ENCODE measurements around the gene S100A8.

Gene S100A8

GRCh38 chr1:153389973-153390879 is 647 bp downstream of the S100A8 start:
- DNase-seq, result no peak

- DNase-seq, result no peak
These were observed 1.5 kb downstream of the S100A8 start for GRCh38 chr1:153389401-153389800.

DNA sequence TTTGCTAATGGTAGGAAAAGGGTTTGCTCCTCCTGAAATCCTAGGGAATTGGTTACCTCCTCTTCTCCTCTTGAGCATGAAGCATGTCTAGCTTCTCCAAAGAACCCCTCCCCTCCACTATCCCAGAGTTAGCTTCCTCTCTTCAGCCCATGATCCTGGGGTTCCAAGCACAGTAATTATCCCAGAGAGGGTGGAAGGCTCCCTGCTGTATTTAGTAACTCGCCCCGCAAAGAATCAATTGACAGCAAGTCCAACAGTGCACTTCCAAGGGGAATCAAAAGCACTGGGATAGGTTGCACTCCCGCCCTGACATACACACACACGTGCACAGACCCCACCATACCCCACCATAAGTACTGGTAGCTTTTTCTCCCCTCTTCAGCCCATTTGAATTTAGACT is 3.1 kb downstream of the S100A8 start:
- no peak for DNase-seq

DNA sequence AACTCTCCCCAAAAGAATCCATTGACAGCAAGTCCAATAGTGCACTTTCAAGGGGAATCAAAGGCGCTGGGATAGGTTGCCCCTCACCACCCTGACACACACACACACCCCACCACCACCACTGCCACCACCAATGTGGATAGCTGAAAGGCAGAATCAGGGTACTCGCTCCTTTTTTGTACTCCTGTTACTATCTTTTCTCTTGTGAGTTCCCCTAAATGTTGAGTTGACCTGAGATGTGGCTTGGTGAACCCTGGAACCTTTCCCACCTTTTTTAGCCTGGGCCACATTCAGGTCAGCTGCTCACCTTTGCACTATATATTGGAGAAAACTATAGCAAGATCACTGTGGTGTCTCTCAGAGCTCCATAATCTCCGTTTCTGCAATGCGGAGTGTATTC is 3.9 kb downstream of the S100A8 start:
- DNase-seq, result no peak

- DNase-seq, result no peak
These were observed 4.4 kb downstream of the S100A8 start for GRCh38 chr1:153386500-153386901.

- DNase-seq, result no peak
These were observed 5.8 kb downstream of the S100A8 start for GRCh38 chr1:153384958-153385580.

- DNase-seq, result no peak
These were observed 10.2 kb downstream of the S100A8 start for GRCh38 chr1:153380711-153381110.

- DNase-seq, result no peak
These were observed 11.3 kb downstream of the S100A8 start for GRCh38 chr1:153379591-153379990.

GRCh38 chr1:153375511-153375910 is 15.4 kb downstream of the S100A8 start, which contains the start of gene S100A12:
TSS of gene S100A12 (minus strand) at chr1:153375621. CDS start at chr1:153374592, 1,029 bp downstream.
- DNase-seq, result no peak

DNA sequence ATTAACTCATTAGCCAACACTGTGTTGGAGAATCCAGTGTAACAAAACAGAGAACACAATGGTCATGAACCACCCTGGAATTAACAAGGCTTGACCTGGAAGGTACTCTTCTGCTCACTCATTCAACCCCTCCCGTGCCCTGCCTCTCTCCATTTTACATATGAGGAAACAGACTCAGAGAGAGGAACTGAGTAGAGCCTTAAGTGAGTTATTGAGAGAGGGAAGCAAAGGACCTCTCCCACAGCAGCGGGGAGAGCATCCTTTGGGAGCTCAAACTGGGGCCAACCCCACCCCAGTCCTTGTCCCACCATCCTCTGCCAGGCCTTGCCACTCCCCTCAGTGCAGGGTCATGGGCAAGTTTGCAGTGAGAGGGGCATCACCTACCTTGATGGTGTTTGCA is 16.8 kb downstream of the S100A8 start:
- DNase-seq, result no peak

DNA sequence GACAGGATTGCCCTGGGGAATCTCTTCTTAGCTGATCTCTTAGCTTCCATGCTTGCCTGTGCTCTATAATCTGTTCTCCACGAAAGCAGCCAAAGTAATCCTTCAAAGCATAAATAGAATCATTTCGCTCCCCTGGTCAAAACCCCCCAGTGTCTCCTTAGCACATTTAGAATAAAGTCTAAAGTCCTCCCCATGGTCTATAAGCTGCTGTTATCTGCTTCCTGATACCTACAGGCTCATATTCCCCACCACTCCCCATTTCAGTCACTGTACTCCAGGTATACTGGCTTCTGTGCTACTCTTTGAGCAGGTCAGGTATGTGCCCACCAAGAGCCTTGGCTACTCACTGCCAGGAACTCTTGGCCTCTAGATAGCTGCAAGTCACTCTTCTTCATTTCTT is 18.3 kb downstream of the S100A8 start:
- no peak for DNase-seq

- no peak for DNase-seq
These were observed 19.6 kb downstream of the S100A8 start for GRCh38 chr1:153371231-153371630.

GRCh38 chr1:153370146-153370545 is 20.7 kb downstream of the S100A8 start:
- DNase-seq, result no peak

DNA sequence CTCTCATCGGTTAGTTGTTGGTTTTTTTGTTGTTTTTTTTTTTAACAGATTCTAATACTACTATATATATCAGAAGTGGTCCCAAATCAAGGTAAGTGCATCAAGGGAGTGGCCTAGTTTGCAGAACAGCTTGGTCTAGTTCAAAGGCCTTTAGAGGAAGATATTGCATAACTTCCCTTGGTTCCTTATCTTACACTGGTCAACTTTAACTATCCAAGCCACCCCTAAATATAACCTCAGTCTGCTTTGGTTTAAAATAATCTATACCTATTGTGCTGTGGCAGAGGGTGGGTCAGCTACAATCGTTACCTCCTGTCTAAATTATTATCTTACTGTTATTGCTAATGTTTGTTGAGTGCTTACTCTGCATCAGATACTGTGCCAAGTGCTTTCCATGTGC is 22.4 kb downstream of the S100A8 start:
- no peak for DNase-seq

GRCh38 chr1:153367090-153367489 is 23.8 kb downstream of the S100A8 start:
- no peak for DNase-seq

DNA sequence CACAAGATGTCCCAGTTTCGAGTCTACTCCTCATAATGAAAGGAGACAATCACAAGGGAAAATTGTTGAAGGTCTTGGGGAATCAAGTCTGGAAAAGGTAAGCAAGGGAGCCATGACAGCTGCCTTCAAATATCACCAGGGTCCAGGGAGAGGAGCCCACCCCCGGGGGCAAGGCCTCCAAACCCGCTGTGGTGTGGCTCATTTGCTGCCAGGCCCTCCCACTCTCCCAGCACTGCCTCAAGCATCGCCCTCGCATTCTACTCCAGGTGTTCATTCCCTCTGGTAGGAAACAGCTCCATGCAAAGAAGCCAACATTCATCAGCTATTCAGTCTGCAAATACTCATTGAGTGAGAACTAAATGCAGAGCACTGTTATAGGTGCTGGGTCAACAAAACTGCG is 24.6 kb downstream of the S100A8 start:
- no peak for DNase-seq

DNA sequence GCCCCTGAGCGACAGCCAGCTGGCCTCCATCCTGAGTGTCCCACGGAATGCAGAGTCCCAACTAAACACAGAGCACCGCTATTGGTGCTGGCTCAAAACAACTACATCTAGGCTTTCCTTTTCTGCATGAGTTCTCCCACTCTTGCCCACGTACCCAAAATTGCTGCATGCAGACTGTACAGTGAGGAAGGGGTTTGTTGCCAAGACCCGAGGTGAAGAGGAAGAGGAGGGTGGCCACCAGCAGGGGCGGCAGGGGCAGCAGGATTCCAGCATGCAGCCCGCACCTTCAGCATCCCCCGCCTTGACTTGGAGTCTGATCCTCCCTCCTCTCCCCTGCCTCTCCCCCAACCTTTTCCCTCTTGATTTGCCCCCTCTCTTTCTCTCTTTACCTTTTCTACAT is 25.2 kb downstream of the S100A8 start:
- no peak for DNase-seq

DNA sequence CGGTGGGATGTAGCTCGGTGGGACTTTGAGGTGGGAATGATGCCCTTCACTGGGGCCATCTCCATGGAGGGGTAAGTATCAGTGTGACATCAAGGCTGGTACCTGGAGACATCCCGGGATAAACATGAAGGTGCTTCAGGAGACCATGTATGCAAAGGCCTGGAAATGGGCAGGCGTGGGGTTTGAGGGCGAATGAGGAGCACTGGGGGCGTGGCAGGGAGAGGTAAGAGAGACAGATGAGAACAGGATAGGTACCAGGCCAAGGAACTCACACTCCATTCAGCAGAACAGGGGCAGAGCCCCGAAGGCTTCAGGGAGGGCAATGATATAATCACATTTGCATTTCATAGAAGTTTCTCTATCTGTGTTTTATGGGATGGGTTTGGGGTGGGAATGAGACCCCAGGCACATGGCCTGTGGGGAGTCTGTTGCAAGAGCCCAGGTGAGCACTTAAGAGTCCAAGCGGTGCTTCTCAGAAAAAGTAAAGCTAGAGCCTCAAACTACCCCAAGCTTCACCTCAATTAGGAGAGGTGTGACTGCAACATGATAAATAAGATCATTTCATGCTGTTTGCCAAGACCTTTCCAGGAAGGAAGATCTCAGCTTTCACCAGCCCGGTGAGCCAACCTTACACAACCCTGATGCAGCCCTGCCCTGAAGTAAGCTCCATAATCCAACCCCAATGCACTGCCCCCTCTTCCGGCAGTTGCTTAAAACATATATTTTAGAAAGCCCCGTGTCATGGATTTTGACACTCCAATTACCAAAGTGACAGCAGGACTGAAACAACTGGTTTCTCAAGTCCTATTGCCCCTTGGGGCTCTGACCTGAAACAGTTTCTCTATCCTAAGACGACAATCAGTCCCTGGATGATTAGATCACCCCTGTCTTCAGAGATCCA is 25.9 kb downstream of the S100A8 start:
- no peak for DNase-seq

DNA sequence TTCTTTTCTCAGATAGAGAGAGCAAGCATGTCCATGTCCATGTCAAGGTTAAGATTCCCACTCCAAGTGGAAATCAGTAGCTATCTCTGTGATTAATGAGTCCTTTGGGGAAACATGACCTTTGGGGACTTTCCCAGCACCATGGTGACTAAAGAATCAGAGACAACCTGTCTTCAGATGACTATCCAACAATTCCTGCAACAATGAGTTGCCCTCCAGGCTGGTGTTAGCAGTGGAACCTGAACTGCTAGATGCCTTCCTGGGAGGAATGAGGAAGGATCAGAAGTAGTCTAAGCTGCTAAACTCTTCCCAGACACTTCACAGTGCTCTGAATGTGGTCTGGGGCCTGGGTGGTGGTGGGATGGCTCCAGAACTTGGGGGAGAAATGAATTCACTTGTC is 26.7 kb downstream of the S100A8 start:
- no peak for DNase-seq

DNA sequence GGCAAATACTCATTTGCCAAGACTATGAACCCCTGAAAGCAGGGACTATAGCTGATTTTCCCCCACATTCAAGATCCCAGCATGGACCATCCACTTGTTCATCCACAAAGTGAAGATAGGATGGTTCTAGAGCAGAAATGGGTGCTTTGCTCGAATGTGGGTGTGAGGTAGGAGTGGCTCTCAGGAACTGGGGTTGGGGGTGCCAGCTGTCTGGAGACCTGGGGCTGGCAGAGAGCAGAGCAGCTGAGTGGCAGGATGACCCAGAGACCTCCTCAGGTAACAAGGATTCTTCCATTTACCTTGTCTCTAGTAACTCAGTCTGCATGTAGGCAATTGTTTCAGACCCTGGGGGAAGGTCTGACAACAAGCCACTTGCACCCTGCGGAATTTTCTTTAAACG is 27.2 kb downstream of the S100A8 start:
- DNase-seq, result no peak

GRCh38 chr1:153362187-153362775 is 28.6 kb downstream of the S100A8 start:
- DNase-seq, result no peak

DNA sequence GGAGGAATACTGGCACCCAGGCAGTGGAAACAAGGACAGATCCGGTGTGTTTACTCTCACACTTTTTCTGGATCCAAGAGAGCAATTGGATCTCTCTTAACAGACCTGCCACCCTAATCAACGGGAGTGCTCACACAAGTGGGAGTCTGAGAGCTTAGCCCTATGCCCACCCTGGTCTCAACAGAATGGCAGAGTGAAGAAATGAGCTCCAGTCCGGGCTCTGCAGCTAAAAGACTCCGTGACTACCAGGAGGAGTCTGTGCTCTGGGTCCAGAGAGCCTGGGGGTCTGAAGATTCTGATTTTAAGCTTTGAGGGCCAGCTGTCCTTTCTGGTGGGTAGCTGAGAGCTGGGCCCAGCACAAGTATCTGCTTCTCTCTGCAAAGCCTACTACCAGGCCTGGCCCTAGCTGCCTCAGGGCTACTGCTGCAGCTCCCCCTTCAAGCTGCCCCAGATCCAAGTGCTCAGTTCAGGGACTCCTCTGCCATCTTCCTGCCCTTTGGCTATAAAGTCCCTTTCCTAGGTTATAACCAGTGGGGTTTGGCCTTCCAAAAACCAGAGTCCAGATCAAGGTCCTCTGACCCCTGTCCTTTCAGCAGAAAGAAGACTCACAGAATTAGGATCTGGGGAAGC is 29.3 kb downstream of the S100A8 start:
- no peak for DNase-seq

All from NCI-H1092 (cell line).